BLaER1 (cell line): ENCODE results near the gene CD55.

ENCODE experiments used
- H3K27ac ChIP-seq: shearing (Covaris generic); formaldehyde crosslinking; 2 replicates; pipeline ENCODE4 v1.8.1; 2022
- H3K27me3 ChIP-seq: shearing (Covaris generic); formaldehyde crosslinking; 2 replicates; pipeline ENCODE4 v1.8.1; 2022
- H3K36me3 ChIP-seq: shearing (Covaris generic); formaldehyde crosslinking; 2 replicates; pipeline ENCODE4 v1.8.1; 2022
- H3K4me1 ChIP-seq: shearing (Covaris generic); formaldehyde crosslinking; 2 replicates; pipeline ENCODE4 v1.8.1; 2022
- H3K4me2 ChIP-seq: shearing (Covaris generic); formaldehyde crosslinking; 2 replicates; pipeline ENCODE4 v1.8.1; 2022
- H3K4me3 ChIP-seq: shearing (Covaris generic); formaldehyde crosslinking; 2 replicates; pipeline ENCODE4 v1.8.1; 2022
- H3K9ac ChIP-seq: shearing (Covaris generic); formaldehyde crosslinking; 2 replicates; pipeline ENCODE4 v1.8.1; 2022
- H3K9me3 ChIP-seq: shearing (Covaris generic); formaldehyde crosslinking; 2 replicates; pipeline ENCODE4 v1.8.1; 2022
- H4K20me1 ChIP-seq: shearing (Covaris generic); formaldehyde crosslinking; 2 replicates; pipeline ENCODE4 v1.8.1; 2022
- Cebpa-rat ChIP-seq: shearing (Covaris generic); IDR thresholded peaks from 2 replicates; pipeline ENCODE4 v1.8.1; 2022

CD55 gene

DNA sequence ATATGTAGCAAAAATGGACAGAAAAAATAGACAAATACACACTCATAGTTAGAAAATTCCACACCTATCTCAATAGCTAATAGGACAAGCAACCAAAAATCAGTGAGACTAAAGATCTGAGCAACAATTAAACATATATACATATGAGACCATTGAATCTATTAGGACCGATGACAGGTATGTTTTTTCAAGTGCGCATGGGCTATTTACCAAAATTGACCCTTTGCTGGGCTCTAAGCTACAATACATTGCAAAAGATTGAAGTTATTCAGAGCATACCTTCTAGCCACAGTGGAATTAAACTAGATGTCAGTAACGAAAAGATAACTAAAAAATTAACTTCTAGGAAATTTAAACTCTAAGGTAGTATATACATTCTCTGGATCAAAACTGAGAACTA, 13.7 kb downstream of the CD55 start:
- H3K4me1 ChIP-seq, result peaks cover 17% of the 10 kb centered on the region; the same call in 1 of the 2 replicates
- H4K20me1 ChIP-seq, result no peaks in the 10 kb centered on the region
- no peak overlapping the region for H3K9ac ChIP-seq
- no peak overlapping the region for H3K4me2 ChIP-seq
- no peak overlapping the region for H3K27ac ChIP-seq
- TF ChIP-seq Cebpa-rat, result no peak
- H3K27me3 ChIP-seq, result no peaks in the 10 kb centered on the region
- no peak overlapping the region for H3K4me3 ChIP-seq
- H3K9me3 ChIP-seq, result peaks cover 22% of the 10 kb centered on the region
- peaks cover 38% of the 10 kb centered on the region for H3K36me3 ChIP-seq

DNA sequence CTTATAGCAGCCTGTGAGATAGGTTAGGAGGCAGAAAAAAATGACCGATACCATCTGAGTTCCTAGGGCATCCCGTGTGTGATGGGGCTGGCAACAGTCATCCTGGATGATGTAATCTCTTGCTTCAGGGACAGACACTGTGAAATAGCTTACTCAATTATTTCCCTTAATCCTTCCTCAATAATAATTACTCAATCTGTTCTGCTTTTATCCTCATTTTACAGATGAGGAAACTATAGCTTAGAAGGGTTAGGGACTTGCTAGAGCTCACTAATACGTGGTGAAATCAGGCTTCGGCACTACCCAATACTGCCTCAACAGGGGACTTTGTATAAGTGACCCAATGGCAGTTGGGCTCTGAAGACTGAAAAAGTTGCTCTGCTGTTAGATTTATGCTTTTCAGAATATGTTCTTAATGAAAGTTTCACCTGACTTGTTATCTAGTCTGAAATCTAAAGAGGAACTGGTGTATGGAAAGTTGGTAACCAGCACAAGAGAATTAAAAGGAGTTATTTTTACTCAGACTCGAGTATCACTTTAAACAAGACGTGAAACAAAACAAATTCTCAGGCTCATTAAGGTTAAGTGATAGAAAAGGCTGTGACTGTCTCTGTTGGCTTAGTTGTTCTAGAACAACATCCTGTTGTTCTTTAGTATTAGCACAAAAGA, 14.4 kb downstream of the CD55 start:
- Histone ChIP-seq H3K4me2 (no peak overlapping the region), H3K27ac (no peak overlapping the region), H3K4me1 (peaks cover 17% of the 10 kb centered on the region; the same call in 1 of the 2 replicates)

DNA sequence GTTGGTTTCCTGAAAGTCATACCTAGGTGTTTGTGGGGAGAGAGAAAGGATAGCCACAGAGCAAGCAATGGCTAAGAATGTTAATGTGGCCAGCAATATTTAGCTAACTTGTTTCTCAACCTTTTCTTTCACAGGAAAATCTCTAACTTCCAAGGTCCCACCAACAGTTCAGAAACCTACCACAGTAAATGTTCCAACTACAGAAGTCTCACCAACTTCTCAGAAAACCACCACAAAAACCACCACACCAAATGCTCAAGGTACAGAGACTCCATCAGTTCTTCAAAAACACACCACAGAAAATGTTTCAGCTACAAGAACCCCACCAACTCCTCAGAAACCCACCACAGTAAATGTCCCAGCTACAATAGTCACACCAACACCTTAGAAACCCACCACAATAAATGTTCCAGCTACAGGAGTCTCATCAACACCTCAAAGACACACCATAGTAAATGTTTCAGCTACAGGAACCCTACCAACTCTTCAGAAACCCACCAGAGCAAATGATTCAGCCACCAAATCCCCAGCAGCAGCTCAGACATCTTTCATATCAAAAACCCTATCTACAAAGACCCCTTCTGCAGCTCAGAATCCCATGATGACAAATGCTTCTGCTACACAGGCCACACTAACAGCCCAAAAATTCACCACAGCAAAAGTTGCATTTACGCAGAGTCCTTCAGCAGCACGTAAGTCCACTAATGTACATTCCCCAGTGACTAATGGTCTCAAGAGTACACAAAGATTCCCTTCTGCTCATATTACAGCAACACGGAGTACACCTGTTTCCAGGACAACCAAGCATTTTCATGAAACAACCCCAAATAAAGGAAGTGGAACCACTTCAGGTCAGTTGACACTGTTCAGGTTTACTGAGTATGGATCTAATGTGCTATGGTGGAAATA, 15.3 kb downstream of the CD55 start:
- TF ChIP-seq Cebpa-rat, result no peak
- peaks cover 39% of the 10 kb centered on the region for H3K36me3 ChIP-seq
- H3K27ac ChIP-seq, result no peak overlapping the region
- no peaks in the 10 kb centered on the region for H4K20me1 ChIP-seq
- H3K4me3 ChIP-seq, result no peak overlapping the region
- no peak overlapping the region for H3K9ac ChIP-seq
- H3K4me1 ChIP-seq, result peaks cover 17% of the 10 kb centered on the region; the same call in 1 of the 2 replicates
- no peak overlapping the region for H3K4me2 ChIP-seq
- no peaks in the 10 kb centered on the region for H3K27me3 ChIP-seq
- peaks cover 22% of the 10 kb centered on the region for H3K9me3 ChIP-seq

More for the DNA sequence above, 14.4 kb downstream of the CD55 start:
- Histone ChIP-seq H3K9me3 (peaks cover 22% of the 10 kb centered on the region), H3K36me3 (peaks cover 45% of the 10 kb centered on the region), H3K27me3 (no peaks in the 10 kb centered on the region), H4K20me1 (no peaks in the 10 kb centered on the region), H3K4me3 (no peak overlapping the region), H3K9ac (no peak overlapping the region)
- TF ChIP-seq Cebpa-rat, result no peak

GRCh38 chr1:207342332-207342731, 20.9 kb downstream of the CD55 start:
- H3K9ac ChIP-seq, result no peak overlapping the region
- H3K4me2 ChIP-seq, result no peak overlapping the region
- no peak overlapping the region for H3K27ac ChIP-seq
- no peaks in the 10 kb centered on the region for H3K4me1 ChIP-seq
- H3K27me3 ChIP-seq, result no peaks in the 10 kb centered on the region
- H3K36me3 ChIP-seq, result peaks cover 30% of the 10 kb centered on the region
- TF ChIP-seq Cebpa-rat, result no peak
- H3K9me3 ChIP-seq, result no peaks in the 10 kb centered on the region
- no peak overlapping the region for H3K4me3 ChIP-seq
- no peaks in the 10 kb centered on the region; the same call in 1 of the 2 replicates for H4K20me1 ChIP-seq

- Histone ChIP-seq H3K27ac (no peak overlapping the region), H4K20me1 (no peaks in the 10 kb centered on the region; the same call in 1 of the 2 replicates), H3K27me3 (no peaks in the 10 kb centered on the region), H3K9me3 (peaks cover 4% of the 10 kb centered on the region), H3K4me1 (no peaks in the 10 kb centered on the region), H3K36me3 (peaks cover 38% of the 10 kb centered on the region), H3K9ac (no peak overlapping the region), H3K4me3 (no peak overlapping the region), H3K4me2 (no peak overlapping the region)
- no peak for TF ChIP-seq Cebpa-rat
Measured at GRCh38 chr1:207343675-207344074, 22.2 kb downstream of the CD55 start.

- no peaks in the 10 kb centered on the region for H3K27me3 ChIP-seq
- no peak overlapping the region for H3K27ac ChIP-seq
- H3K4me2 ChIP-seq, result no peak overlapping the region
- no peak overlapping the region for H3K4me3 ChIP-seq
- H3K4me1 ChIP-seq, result no peaks in the 10 kb centered on the region
- no peak overlapping the region for H3K9ac ChIP-seq
- peaks cover 41% of the 10 kb centered on the region for H3K36me3 ChIP-seq
- TF ChIP-seq Cebpa-rat, result no peak
- no peaks in the 10 kb centered on the region; the same call in 1 of the 2 replicates for H4K20me1 ChIP-seq
- H3K9me3 ChIP-seq, result peaks cover 9% of the 10 kb centered on the region
Measured at GRCh38 chr1:207344221-207344620, 22.7 kb downstream of the CD55 start.

GRCh38 chr1:207345644-207346477, 24.4 kb downstream of the CD55 start:
- Histone ChIP-seq H3K4me1 (no peaks in the 10 kb centered on the region), H3K9me3 (peaks cover 14% of the 10 kb centered on the region), H3K27me3 (no peaks in the 10 kb centered on the region), H3K9ac (no peak overlapping the region), H3K4me3 (no peak overlapping the region), H4K20me1 (no peaks in the 10 kb centered on the region; the same call in 1 of the 2 replicates), H3K4me2 (no peak overlapping the region), H3K27ac (no peak overlapping the region), H3K36me3 (peaks cover 37% of the 10 kb centered on the region)
- TF ChIP-seq Cebpa-rat, result no peak

GRCh38 chr1:207346513-207346912, 25.0 kb downstream of the CD55 start:
- H3K4me2 ChIP-seq, result no peak overlapping the region
- H3K27ac ChIP-seq, result no peak overlapping the region
- no peaks in the 10 kb centered on the region for H3K27me3 ChIP-seq
- H3K9me3 ChIP-seq, result peaks cover 14% of the 10 kb centered on the region
- H3K9ac ChIP-seq, result no peak overlapping the region
- H3K4me1 ChIP-seq, result no peaks in the 10 kb centered on the region
- no peak for TF ChIP-seq Cebpa-rat
- no peak overlapping the region for H3K4me3 ChIP-seq
- no peaks in the 10 kb centered on the region; the same call in 1 of the 2 replicates for H4K20me1 ChIP-seq
- H3K36me3 ChIP-seq, result peaks cover 36% of the 10 kb centered on the region

DNA sequence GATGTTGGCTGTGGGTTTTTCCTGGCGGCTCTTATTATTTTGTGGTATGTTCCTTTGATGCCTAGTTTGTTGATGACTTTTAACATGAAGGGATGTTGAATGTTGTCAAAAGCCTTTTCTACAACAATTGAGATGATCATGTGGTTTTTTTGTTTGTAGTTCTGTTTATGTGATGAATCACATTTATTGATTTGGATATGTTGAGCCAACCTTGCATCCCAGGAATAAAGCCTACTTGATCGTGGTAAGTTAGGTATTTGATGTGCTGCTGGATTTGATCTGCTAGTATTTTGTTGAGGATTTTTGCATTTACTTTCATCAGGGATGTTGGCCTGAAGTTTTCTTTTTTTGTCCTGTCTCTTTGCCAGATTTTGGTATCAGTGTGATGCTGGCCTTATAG, 28.5 kb downstream of the CD55 start:
- Histone ChIP-seq H3K4me1 (no peaks in the 10 kb centered on the region), H4K20me1 (no peaks in the 10 kb centered on the region; the same call in 1 of the 2 replicates), H3K9me3 (peaks cover 14% of the 10 kb centered on the region), H3K4me3 (no peak overlapping the region), H3K27me3 (no peaks in the 10 kb centered on the region), H3K4me2 (no peak overlapping the region), H3K9ac (no peak overlapping the region), H3K36me3 (peaks cover 36% of the 10 kb centered on the region), H3K27ac (no peak overlapping the region)
- no peak for TF ChIP-seq Cebpa-rat
